HG03457 (cell line): ENCODE results near the gene HARS1.
"Not testable (repeated sequence)": the region's sequence is repeated elsewhere in the genome, so short reads cannot be mapped to it uniquely, and the experiment has no call there.

Source experiments
- ATAC-seq: cut with Tn5 transposase; IDR thresholded peaks from one replicate; pipeline ENCODE4 v1.9.1; 2021; ENCODE audit warnings: moderate number of reproducible peaks; ENCODE audit not compliant: unreplicated experiment

HARS1 gene

GRCh38 chr5:140690941-140691924 is at the start of gene HARS1, which contains the start of gene HARS2:
TSS of gene HARS1 (minus strand) at chr5:140691370. CDS start at chr5:140691304, 66 bp downstream.
TSS of gene HARS2 (plus strand) at chr5:140691455. CDS start at chr5:140691649, 194 bp downstream.
- peak; percentile 93 for ATAC-seq

- no peak for ATAC-seq
Measured at GRCh38 chr5:140737486-140737885, 46.3 kb upstream of the HARS1 start.

- no peak for ATAC-seq
Measured at GRCh38 chr5:140734354-140734753, 43.2 kb upstream of the HARS1 start.

GRCh38 chr5:140733098-140733497 is 41.9 kb upstream of the HARS1 start:
- ATAC-seq: no peak

- ATAC-seq: peak; percentile 84
Measured at GRCh38 chr5:140725799-140726471, 34.8 kb upstream of the HARS1 start.

GRCh38 chr5:140721395-140721794 is 30.2 kb upstream of the HARS1 start:
- ATAC-seq: not testable (repeated sequence)

GRCh38 chr5:140720738-140721137 is 29.6 kb upstream of the HARS1 start:
- not testable (repeated sequence) for ATAC-seq

- no peak for ATAC-seq
Measured at GRCh38 chr5:140718266-140718592, 27.1 kb upstream of the HARS1 start.

- ATAC-seq: not testable (repeated sequence)
Measured at GRCh38 chr5:140716238-140716637, 25.1 kb upstream of the HARS1 start.

GRCh38 chr5:140713562-140714094 is 22.5 kb upstream of the HARS1 start:
- ATAC-seq: no peak

- ATAC-seq: no peak
Measured at GRCh38 chr5:140711794-140712193, 20.6 kb upstream of the HARS1 start.

GRCh38 chr5:140710899-140711552 is 19.9 kb upstream of the HARS1 start:
- peak; percentile 89 for ATAC-seq

GRCh38 chr5:140708787-140709186 is 17.6 kb upstream of the HARS1 start:
- not testable (repeated sequence) for ATAC-seq

- ATAC-seq: no peak
Measured at GRCh38 chr5:140707812-140708211, 16.6 kb upstream of the HARS1 start.

- ATAC-seq: peak; percentile 85
Measured at GRCh38 chr5:140700177-140701144, 9.3 kb upstream of the HARS1 start, which contains the start of gene ZMAT2. TSS of gene ZMAT2 (plus strand) at chr5:140700447. CDS start at chr5:140700461, 14 bp downstream.

- no peak for ATAC-seq
Measured at GRCh38 chr5:140696891-140697492, 5.8 kb upstream of the HARS1 start.

GRCh38 chr5:140694276-140694675 is 3.1 kb upstream of the HARS1 start:
- ATAC-seq: no peak

GRCh38 chr5:140690376-140690932 is 716 bp downstream of the HARS1 start:
- peak; percentile 4 for ATAC-seq

- no peak for ATAC-seq
Measured at GRCh38 chr5:140678993-140679392, 12.2 kb downstream of the HARS1 start.
